ENCODE results near the gene CTNNA2. TPM values are rescaled to one million over a fixed set of nuclear protein-coding genes. Genes with fewer than 3 reads are reported as not detected.

CTNNA2 gene
- total RNA-seq, 1 experiment from 2014 or later = 0.54 TPM

- in situ Hi-C loops (cut with HindIII; ENCODE audit: low pct_unique_long_range_greater_than_20kb, low sequenced_read_pairs) = no loop called here
- DNase-seq (ENCODE audit: low read depth, low spot score) (no peak), ATAC-seq (no peak)
- Histone ChIP-seq H3K9me3 (ENCODE audit: control insufficient read depth, insufficient read depth, low read depth, low read length) (no peaks in the 10 kb centered on the region), H3K4me1 (ENCODE audit: control insufficient read depth, insufficient read depth, low read length) (no peaks in the 10 kb centered on the region), H3K27me3 (ENCODE audit: control insufficient read depth, insufficient read depth, low read length) (no peaks in the 10 kb centered on the region), H3K27ac (ENCODE audit: low read length) (no peak overlapping the region), H3K4me3 (ENCODE audit: low read depth in 2 of 2, low read length in 2 of 2) (no peak overlapping the region), H3K36me3 (ENCODE audit: control insufficient read depth, insufficient read depth, low read length) (no peaks in the 10 kb centered on the region)
- POLR2A ChIA-PET = no interaction called here
- TF ChIP-seq SIN3A (IDR thresholded peaks at IDR 0.05; ENCODE audit: borderline replicate concordance, insufficient read depth, low read depth, low read length) (no peak), TCF7L2 (IDR thresholded peaks at IDR 0.05; ENCODE audit: low read depth, low read length) (no peak), CTCF (IDR thresholded peaks at IDR 0.05) (no peak), REST (IDR thresholded peaks at IDR 0.05; ENCODE audit: insufficient read depth in 1 of 2, low read depth in 2 of 2, low read length in 1 of 2) (no peak), POLR2AphosphoS5 (IDR thresholded peaks at IDR 0.05; ENCODE audit: low read depth, low read length) (no peak)
- no TSS peak for BruUV-seq (replicated peaks)
- CTCF ChIA-PET = no interaction called here
- intact Hi-C loops (cut with micrococcal nuclease; ENCODE audit: unreplicated experiment) = no loop called here
Observed at GRCh38 chr2:79770926-79771325, 258.1 kb downstream of the CTNNA2 start.

GRCh38 chr2:79771493-79771892, 258.6 kb downstream of the CTNNA2 start:
- Histone ChIP-seq H3K27ac (ENCODE audit: low read length) (no peak overlapping the region), H3K36me3 (ENCODE audit: control insufficient read depth, insufficient read depth, low read length) (no peaks in the 10 kb centered on the region), H3K27me3 (ENCODE audit: control insufficient read depth, insufficient read depth, low read length) (no peaks in the 10 kb centered on the region), H3K4me1 (ENCODE audit: control insufficient read depth, insufficient read depth, low read length) (no peaks in the 10 kb centered on the region), H3K4me3 (ENCODE audit: low read depth in 2 of 2, low read length in 2 of 2) (no peak overlapping the region), H3K9me3 (ENCODE audit: control insufficient read depth, insufficient read depth, low read depth, low read length) (no peaks in the 10 kb centered on the region)
- BruUV-seq (replicated peaks) = no TSS peak
- CTCF ChIA-PET = no interaction called here
- in situ Hi-C loops (cut with HindIII; ENCODE audit: low pct_unique_long_range_greater_than_20kb, low sequenced_read_pairs) = no loop called here
- TF ChIP-seq POLR2AphosphoS5 (IDR thresholded peaks at IDR 0.05; ENCODE audit: low read depth, low read length) = no peak
- TF ChIP-seq CTCF (IDR thresholded peaks at IDR 0.05) = no peak
- TF ChIP-seq REST (IDR thresholded peaks at IDR 0.05; ENCODE audit: insufficient read depth in 1 of 2, low read depth in 2 of 2, low read length in 1 of 2) = no peak
- TF ChIP-seq TCF7L2 (IDR thresholded peaks at IDR 0.05; ENCODE audit: low read depth, low read length) = no peak
- no peak for TF ChIP-seq SIN3A (IDR thresholded peaks at IDR 0.05; ENCODE audit: borderline replicate concordance, insufficient read depth, low read depth, low read length)
- POLR2A ChIA-PET = no interaction called here
- intact Hi-C loops (cut with micrococcal nuclease; ENCODE audit: unreplicated experiment) = no loop called here
- DNase-seq (ENCODE audit: low read depth, low spot score) (no peak), ATAC-seq (no peak)

All from Panc1 (cell line).